K562 (cell line): ENCODE results near the gene UBE2N. TPM values are rescaled to one million over a fixed set of nuclear protein-coding genes. Genes with fewer than 3 reads are reported as not detected.

Experiments used
- BDP1 ChIP-seq: IDR thresholded peaks from 3 replicates; pipeline ENCODE4 v1.6.1; 2011; ENCODE audit not compliant: insufficient read length, insufficient read depth
- C11orf30 ChIP-seq: fragments of 450-650 bp; IDR thresholded peaks from 2 replicates; pipeline ENCODE4 v1.6.1; 2016; ENCODE audit warnings: low read depth, mild to moderate bottlenecking
- CREM ChIP-seq: IDR thresholded peaks from 2 replicates; pipeline ENCODE4 v1.6.1; 2014; ENCODE audit warnings: antibody characterized with exemption, low read depth
- HES1 ChIP-seq: fragments of 450-650 bp; IDR thresholded peaks from 2 replicates; pipeline ENCODE4 v1.6.1; 2016; ENCODE audit warnings: low read depth, mild to moderate bottlenecking, moderate library complexity
- MECOM ChIP-seq: fragments of 250-450 bp; sonication (Bioruptor Pico); IDR thresholded peaks from 2 replicates; pipeline ENCODE4 v1.8.0; 2022; ENCODE audit warnings: inconsistent platforms
- MYBL2 ChIP-seq, 2 experiments: fragments of 450-650 bp in 1 of 2; sonication (generic) in 1 of 2; formaldehyde crosslinking in 1 of 2; IDR thresholded peaks; 2 replicates each; pipeline versions ENCODE4 v1.6.1 to v1.8.1; 2017 to 2022; ENCODE audit warnings: borderline replicate concordance in 1 of 2, inconsistent platforms in 1 of 2, low read depth in 1 of 2, mild to moderate bottlenecking in 1 of 2, missing genetic modification reagents in 1 of 2, moderate library complexity in 1 of 2
- NFYB ChIP-seq: IDR thresholded peaks from 2 replicates; pipeline ENCODE4 v1.6.1; 2011; ENCODE audit warnings: mild to moderate bottlenecking, moderate library complexity; ENCODE audit not compliant: insufficient read length; ENCODE audit errors: extremely low read depth
- NR4A1 ChIP-seq, 2 experiments: fragments of 250-450 bp in 1 of 2; fragments of 450-650 bp in 1 of 2; sonication (Bioruptor Pico) in 1 of 2; IDR thresholded peaks; 2 replicates each; pipeline versions ENCODE4 v1.4.0 to v1.6.1; 2016 to 2020; ENCODE audit warnings: mild to moderate bottlenecking in 2 of 2, missing compliant biosample characterization in 1 of 2, missing genetic modification characterization in 1 of 2, moderate library complexity in 1 of 2
- PCBP2 ChIP-seq: fragments of 200-400 bp; formaldehyde crosslinking; IDR thresholded peaks from 2 replicates; pipeline ENCODE4 v1.6.1; 2018; ENCODE audit warnings: low read length, low read depth, mild to moderate bottlenecking, moderate library complexity; ENCODE audit not compliant: poor library complexity, severe bottlenecking
- POLR2A ChIP-seq: fragments of 450-650 bp; conservative IDR thresholded peaks from 2 replicates; pipeline ENCODE4 v1.6.1; 2016
- RHOXF2B ChIP-seq: fragments of 250-450 bp; sonication (Bioruptor Pico); conservative IDR thresholded peaks from 2 replicates; pipeline ENCODE4 v1.5.1; 2021
- SIN3B ChIP-seq: fragments of 450-650 bp; IDR thresholded peaks from 2 replicates; pipeline ENCODE4 v1.6.1; 2017; ENCODE audit warnings: low read depth, mild to moderate bottlenecking, moderate library complexity
- SOX6 ChIP-seq: fragments of 450-650 bp; IDR thresholded peaks from 2 replicates; pipeline ENCODE4 v1.6.1; 2014; ENCODE audit warnings: mild to moderate bottlenecking
- ZNF121 ChIP-seq: sonication (generic); formaldehyde crosslinking; conservative IDR thresholded peaks from 2 replicates; pipeline ENCODE4 v1.8.0; 2022; ENCODE audit warnings: missing genetic modification reagents
- ZNF140 ChIP-seq: fragments of 250-450 bp; sonication (Bioruptor Pico); IDR thresholded peaks from 2 replicates; pipeline ENCODE4 v1.8.0; 2021; ENCODE audit warnings: moderate library complexity, mild to moderate bottlenecking, inconsistent platforms
- ZNF668 ChIP-seq: fragments of 250-450 bp; sonication (Bioruptor Pico); IDR thresholded peaks from 2 replicates; pipeline ENCODE4 v1.8.0; 2022; ENCODE audit warnings: mild to moderate bottlenecking, inconsistent platforms
- ZNF766 ChIP-seq: fragments of 200-800 bp; sonication (Bioruptor generic); conservative IDR thresholded peaks from 2 replicates; pipeline ENCODE4 v1.6.1; 2016; ENCODE audit warnings: missing genetic modification characterization, missing compliant biosample characterization
- polyA plus RNA-seq, 8 experiments: library from polyadenylated mRNA; depleted of rRNA in 4 of 8; stranded (reverse) in 5 of 8; unstranded in 3 of 8; fragments of >200 nt; fragmentation: Nextera tagmentation in 2 of 8; fragmentation: Illumina TruSeq in 1 of 8; extraction: Ambion mirVana in 2 of 8; extraction: Trizol in 1 of 8; gene quantifications; 2 replicates each; pipeline versions ENCODE4 v1.2.1 to v1.2.3, GENCODE V29; 2011 to 2014; ENCODE audit warnings: inconsistent platforms in 1 of 8, missing spikeins in 1 of 8
- total RNA-seq, 7 experiments: library from RNA; depleted of rRNA in 6 of 7; stranded (reverse); fragments of >200 nt in 6 of 7; fragmentation: Illumina TruSeq in 2 of 7; extraction: Trizol in 2 of 7; gene quantifications; 2 replicates each; pipeline versions ENCODE4 v1.2.1 to v1.2.3, GENCODE V29; 2011 to 2021; ENCODE audit warnings: low replicate concordance in 1 of 7
- TF ChIP-seq, protein P1 (sequence below): fragments of 450-650 bp; IDR thresholded peaks from 2 replicates; pipeline ENCODE4 v1.6.1; 2017; ENCODE audit warnings: antibody characterized with exemption
- TF ChIP-seq, protein P2 (sequence below): sonication (generic); formaldehyde crosslinking; IDR thresholded peaks from 2 replicates; pipeline ENCODE4 v1.8.0; 2022; ENCODE audit warnings: mild to moderate bottlenecking, missing genetic modification reagents
- TF ChIP-seq, protein P3 (sequence below): sonication (generic); formaldehyde crosslinking; IDR thresholded peaks from 2 replicates; pipeline ENCODE4 v1.8.1; 2023; ENCODE audit warnings: mild to moderate bottlenecking, missing genetic modification reagents

The UBE2N gene
- total and polyA plus RNA-seq, 9 of the 15 experiments (the other 6 are each of a cell fraction or from before 2014, with no cell fraction given) = 189 to 826 (median 260) TPM

DNA sequence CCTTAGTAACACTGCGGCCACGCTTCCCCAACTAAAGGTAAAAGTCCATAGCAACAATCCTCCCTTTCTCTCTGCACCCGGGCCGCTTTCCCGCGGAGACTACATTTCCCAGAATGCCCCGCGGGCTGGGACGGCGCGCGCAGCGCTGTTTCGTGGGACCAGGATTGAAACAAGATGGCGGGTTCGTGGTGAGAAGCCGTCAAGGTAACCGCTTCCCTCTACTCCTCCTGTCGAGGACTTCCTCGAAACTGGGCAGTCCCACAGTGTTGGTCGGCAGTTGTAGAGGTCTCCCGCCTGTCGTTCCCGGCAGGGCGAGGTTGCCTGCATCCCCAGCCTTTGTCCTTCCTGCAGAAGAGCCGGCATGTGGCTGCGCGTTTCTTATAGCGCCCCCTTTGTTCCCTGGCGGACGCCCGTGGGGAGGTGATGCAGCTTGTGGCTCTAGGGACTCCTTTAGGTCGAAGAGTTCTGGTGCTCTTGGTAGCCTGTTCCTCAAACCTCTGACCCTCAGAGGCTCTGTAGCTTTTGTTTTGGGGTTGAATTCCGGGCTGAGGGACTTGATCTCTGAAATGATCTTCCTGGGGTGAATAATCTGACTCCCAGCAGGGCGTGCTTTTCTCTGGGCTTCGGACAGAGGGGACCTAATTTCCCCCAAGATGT, 25.7 kb upstream of the UBE2N start, which contains the start of gene MRPL42 (continued):
- TF ChIP-seq PCBP2 (no peak), RHOXF2B (CRISPR knock-in tag) (no peak), ZNF766 (CRISPR knock-in tag) (peak; percentile 77), NR4A1 (CRISPR knock-in tag; IDR thresholded peaks at IDR 0.05) (0 out of 2 replicates have a peak, but pooled peaks have one; percentile 85), NR4A1 (tag; IDR thresholded peaks at IDR 0.05) (0 out of 2 replicates have a peak, but pooled peaks have one; percentile 25), C11orf30 (peak; percentile 85), CREM (peak; percentile 60; the same call in 1 of the 2 replicates), BDP1 (no peak), SIN3B (peak; percentile 88), ZNF668 (CRISPR knock-in tag) (no peak), ZNF140 (CRISPR knock-in tag) (no peak), NFYB (no peak), ZNF121 (no peak), HES1 (no peak), SOX6 (0 out of 2 replicates have a peak, but pooled peaks have one; percentile 42), MECOM (CRISPR knock-in tag) (no peak), POLR2A (peak; percentile 96), MYBL2 (IDR thresholded peaks at IDR 0.05; ENCODE audit: low read depth) (no peak), MYBL2 (CRISPR knock-in tag; IDR thresholded peaks at IDR 0.05; ENCODE audit: borderline replicate concordance) (no peak)
- TF ChIP-seq, protein P1, sequence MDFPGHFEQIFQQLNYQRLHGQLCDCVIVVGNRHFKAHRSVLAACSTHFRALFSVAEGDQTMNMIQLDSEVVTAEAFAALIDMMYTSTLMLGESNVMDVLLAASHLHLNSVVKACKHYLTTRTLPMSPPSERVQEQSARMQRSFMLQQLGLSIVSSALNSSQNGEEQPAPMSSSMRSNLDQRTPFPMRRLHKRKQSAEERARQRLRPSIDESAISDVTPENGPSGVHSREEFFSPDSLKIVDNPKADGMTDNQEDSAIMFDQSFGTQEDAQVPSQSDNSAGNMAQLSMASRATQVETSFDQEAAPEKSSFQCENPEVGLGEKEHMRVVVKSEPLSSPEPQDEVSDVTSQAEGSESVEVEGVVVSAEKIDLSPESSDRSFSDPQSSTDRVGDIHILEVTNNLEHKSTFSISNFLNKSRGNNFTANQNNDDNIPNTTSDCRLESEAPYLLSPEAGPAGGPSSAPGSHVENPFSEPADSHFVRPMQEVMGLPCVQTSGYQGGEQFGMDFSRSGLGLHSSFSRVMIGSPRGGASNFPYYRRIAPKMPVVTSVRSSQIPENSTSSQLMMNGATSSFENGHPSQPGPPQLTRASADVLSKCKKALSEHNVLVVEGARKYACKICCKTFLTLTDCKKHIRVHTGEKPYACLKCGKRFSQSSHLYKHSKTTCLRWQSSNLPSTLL = no peak
- TF ChIP-seq, protein P2, sequence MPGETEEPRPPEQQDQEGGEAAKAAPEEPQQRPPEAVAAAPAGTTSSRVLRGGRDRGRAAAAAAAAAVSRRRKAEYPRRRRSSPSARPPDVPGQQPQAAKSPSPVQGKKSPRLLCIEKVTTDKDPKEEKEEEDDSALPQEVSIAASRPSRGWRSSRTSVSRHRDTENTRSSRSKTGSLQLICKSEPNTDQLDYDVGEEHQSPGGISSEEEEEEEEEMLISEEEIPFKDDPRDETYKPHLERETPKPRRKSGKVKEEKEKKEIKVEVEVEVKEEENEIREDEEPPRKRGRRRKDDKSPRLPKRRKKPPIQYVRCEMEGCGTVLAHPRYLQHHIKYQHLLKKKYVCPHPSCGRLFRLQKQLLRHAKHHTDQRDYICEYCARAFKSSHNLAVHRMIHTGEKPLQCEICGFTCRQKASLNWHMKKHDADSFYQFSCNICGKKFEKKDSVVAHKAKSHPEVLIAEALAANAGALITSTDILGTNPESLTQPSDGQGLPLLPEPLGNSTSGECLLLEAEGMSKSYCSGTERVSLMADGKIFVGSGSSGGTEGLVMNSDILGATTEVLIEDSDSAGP (CRISPR knock-in tag) = no peak
- TF ChIP-seq, protein P3, sequence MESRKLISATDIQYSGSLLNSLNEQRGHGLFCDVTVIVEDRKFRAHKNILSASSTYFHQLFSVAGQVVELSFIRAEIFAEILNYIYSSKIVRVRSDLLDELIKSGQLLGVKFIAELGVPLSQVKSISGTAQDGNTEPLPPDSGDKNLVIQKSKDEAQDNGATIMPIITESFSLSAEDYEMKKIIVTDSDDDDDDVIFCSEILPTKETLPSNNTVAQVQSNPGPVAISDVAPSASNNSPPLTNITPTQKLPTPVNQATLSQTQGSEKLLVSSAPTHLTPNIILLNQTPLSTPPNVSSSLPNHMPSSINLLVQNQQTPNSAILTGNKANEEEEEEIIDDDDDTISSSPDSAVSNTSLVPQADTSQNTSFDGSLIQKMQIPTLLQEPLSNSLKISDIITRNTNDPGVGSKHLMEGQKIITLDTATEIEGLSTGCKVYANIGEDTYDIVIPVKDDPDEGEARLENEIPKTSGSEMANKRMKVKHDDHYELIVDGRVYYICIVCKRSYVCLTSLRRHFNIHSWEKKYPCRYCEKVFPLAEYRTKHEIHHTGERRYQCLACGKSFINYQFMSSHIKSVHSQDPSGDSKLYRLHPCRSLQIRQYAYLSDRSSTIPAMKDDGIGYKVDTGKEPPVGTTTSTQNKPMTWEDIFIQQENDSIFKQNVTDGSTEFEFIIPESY (CRISPR knock-in tag) = peak; percentile 34; the same call in 1 of the 2 replicates
